HG02973 (cell line): Measurements from ENCODE around the gene CCDC160.
"Not testable (repeated sequence)": the region's sequence is repeated elsewhere in the genome, so short reads cannot be mapped to it uniquely, and the experiment has no call there.

Experiments used
- ATAC-seq: cut with Tn5 transposase; IDR thresholded peaks from one replicate; pipeline ENCODE4 v1.9.1; 2021; ENCODE audit warnings: moderate library complexity; ENCODE audit not compliant: unreplicated experiment

CCDC160 gene

DNA sequence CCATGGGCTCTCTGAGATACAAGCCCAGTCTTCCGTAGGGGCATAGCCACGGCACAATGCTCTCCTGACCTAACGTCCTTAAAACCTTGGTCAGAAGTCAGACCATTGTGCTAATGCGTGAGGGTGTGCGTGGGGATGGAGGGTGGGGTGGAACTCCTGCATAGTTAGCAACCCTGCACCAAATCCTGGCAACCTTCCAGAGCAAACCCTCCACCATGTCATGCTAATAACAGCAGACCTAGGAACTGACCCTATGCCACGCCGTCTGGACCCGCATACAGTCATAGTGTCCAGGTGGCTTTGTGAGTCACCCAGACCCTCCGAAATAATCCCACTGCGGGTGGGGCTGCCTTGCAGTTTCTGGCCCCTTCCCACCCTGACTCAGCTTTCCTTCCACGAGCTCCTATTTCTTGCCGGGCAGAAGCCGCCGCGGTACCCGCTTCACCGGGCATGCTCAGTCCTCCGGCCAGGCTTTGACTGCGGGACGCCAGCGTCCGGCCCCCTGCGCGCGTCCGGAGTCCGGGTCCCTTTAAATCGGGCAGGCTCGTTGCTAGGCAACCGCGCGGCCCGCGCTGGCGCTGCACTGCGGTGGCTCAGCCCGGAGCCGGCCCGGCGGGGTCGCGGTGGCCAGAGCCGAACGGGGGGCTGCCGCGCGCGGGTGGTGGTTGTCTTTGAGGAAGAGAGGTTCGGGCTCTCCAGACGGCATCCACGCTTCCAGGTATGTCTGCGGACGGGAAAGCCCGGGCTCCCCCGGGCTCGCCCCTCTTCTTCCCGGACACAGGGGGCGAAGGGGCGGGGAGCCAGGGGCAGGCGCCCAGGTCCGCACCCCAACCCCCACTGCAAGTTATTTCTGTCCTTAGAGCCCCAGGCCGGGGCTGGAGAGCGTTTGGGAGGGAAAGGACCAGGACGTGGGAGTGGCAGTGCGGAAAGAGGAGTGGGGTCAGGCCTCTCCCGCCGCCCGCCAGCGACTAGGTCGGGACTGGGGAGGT is at the start of gene CCDC160:
CCDC160 (plus strand) TSS at position 557 of the 989 bp plus-strand sequence. CDS start 7,619 bp downstream, outside the sequence.
- ATAC-seq: no peak

- ATAC-seq: no peak
Observed at GRCh38 chrX:134191281-134191680, 45.7 kb upstream of the CCDC160 start.

DNA sequence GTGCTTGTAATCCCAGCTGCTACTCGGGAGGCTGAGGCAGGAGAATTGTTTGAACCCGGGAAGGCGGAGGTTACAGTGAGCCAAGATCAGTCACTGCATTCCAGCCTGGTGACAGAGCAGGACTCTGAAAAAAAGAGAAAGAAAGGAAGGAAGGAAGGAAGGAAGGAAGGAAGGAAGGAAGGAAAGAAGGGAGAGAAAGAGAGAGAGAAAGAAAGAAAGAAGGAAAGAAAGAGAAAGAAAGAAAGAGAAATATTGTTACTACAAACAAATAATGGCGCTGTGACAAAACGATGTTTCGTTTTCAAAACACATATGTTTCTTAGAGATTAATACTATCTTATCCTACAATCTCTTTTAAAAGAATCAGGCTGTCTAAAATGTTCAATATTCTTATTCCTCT is 42.1 kb upstream of the CCDC160 start:
- ATAC-seq: no peak

DNA sequence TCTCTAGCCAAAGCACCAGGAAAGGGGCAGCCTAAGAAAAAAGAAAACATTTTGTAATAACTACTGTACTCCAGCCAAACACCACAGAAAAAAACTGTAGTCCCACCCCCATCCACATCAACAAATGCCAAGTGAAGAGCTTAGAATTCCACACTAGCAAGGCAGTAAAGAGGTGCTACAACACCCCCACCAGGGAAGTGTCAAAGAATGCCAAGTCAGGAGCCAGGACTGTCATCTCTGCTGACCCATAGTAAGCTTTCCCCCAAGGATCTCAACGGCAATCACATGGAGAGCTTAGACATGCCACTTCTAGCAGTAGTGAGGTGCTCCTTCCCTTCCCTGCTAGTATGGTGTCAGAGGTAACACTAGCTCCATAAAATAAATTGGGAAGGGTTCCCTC is 34.4 kb upstream of the CCDC160 start:
- no peak for ATAC-seq

DNA sequence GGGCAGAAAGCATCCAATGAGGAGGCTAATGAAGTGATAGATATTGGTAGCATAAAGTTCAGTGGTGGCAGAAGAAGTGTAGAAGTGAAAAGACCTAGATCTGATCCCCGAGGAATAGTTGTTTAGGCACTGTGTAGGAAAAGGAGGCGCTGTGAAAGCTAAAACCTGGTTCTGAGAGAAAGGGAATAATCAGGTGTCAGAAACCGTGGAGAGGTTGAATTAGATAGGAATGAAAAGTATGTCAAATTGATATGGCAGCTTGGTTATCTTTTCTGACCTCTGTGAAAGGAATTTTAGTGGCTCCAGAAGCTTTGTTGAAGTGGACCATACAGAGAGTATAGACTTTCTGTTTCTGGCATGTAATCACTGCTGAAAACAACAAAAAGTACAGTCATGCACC is 30.8 kb upstream of the CCDC160 start:
- no peak for ATAC-seq

DNA sequence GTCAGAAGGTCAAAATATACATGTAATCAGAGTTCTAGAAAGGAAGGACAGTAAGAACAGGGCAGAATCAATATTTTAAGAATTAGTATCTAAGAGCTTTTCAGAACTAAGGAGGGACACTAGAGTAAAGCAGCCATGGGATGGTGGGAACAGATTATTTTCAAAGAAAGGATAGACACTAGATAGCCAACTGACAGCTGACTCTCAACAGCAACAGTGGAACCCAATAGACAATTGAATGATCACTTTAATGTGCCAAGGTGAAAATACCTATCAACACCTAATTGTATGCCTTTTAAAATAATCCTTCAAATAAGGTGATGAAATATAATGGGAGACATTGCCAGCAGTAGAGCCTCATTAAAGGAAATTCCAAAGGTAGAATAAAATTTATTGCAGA is 26.5 kb upstream of the CCDC160 start:
- ATAC-seq: no peak

GRCh38 chrX:134235236-134235635 is 1.7 kb upstream of the CCDC160 start:
- no peak for ATAC-seq

DNA sequence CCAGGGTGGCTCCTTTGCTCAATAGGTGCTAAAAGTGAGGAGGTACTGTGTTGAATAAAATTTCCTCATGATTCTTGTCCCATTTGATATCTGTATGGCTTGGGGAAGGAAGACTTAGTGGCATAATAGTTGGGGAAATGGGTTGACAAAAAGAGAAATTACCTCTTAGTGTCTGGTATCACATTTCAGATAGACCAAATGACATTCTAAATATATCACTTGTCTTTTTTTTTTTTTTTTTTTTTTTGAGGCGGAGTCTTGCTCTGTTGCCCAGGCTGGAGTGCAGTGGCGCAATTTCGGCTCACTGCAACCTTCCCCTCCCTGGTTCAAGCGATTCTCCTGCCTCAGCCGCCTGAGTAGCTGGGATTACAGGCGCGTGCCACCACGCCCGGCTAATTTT is 1.2 kb downstream of the CCDC160 start:
- not testable (repeated sequence) for ATAC-seq

DNA sequence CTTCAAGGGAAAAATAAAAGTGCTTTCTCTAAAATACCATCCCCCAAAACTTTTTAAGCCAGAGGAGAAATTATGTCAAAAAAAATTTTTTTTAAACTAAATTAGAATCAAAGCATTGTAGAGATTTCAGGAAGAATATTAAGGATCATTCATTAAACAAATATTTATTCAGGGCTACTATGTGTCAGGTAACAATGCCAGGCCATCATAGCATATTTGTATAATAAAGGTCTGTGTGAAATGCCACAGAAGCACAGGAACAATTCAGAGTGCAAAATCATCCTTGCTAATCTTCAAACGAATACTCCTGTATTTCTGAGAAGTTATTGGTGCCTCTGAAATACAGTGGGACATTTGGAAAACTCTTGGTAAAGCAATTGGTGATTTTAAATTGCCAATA is 2.0 kb downstream of the CCDC160 start:
- no peak for ATAC-seq

DNA sequence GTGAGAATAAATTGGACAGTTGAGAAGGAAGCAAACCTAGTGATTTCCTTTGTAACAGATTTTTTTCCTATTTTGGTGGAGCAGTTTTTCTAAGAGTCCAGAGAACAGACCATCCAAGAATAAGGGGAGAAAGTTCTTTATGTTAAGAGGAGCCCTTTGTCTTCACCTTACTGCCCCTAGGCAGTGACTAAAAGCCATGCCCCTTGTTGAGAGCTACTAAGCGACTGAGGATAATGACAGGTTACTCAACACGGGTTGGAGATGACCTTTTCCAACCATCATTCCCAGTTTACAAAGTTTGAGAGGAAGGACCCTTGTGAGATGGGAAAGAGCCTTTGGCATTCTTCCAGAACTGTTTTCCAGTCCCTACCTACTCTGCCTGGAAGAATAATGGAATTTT is 3.2 kb downstream of the CCDC160 start:
- no peak for ATAC-seq

- no peak for ATAC-seq
Observed at GRCh38 chrX:134241960-134242619, 5.1 kb downstream of the CCDC160 start.

- no peak for ATAC-seq
Observed at GRCh38 chrX:134244043-134244442, 7.1 kb downstream of the CCDC160 start.

DNA sequence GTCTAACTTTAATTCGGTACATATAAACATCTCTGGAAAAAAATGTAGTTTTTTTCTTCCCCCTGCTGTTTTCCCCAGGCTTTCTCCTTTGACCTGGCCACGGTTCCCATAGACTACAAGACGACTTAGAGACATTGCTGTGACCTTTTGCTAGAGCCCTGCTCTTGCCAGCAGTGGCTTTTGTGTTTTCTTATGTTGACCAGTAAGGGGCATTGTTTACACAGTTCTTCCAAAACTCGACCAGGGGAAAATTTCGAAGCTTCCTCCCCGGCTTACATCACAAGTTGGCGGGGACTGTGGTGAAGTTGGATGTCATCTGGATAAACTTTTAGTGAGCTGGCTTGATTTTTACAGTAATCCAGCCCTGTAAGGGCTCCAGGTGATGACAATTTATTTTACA is 9.3 kb downstream of the CCDC160 start:
- ATAC-seq: no peak

DNA sequence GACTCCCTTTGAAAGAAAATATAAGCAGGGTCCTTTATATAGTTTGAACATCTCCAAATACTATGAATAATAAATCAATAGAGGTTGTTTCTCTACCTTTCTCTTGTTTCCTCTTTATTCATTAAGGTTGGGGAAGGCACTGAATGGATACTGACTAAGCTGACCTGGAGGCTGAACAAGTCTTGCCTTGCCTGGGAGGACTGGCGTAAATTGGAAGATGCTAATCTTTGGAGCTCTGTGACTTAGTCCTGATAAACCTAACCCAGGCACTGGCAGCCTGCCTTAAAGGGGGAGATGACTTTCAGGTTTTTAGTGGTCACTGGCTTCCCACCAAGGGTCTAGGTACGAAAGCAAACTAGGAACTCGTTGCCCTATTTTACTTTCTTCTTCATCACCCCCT is 10.5 kb downstream of the CCDC160 start:
- ATAC-seq: no peak

DNA sequence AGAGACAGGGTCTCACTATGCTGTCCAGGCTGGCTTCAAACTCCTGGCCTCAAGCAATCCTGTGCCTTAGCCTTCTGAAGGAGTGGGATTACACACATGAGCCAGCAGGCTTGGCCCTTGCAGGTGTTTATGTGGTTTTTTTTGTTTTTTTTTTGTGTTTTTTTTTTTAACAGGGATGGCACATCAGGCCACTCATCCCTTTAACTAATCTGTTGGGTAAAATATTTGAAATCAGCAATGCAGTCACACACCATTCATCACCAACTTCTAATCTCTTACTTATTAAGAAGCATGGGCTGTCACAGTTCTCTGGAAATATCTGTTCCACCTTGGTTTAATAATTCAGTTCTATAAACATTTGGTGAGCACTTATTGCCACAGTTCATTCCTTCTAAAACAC is 12.3 kb downstream of the CCDC160 start:
- no peak for ATAC-seq

DNA sequence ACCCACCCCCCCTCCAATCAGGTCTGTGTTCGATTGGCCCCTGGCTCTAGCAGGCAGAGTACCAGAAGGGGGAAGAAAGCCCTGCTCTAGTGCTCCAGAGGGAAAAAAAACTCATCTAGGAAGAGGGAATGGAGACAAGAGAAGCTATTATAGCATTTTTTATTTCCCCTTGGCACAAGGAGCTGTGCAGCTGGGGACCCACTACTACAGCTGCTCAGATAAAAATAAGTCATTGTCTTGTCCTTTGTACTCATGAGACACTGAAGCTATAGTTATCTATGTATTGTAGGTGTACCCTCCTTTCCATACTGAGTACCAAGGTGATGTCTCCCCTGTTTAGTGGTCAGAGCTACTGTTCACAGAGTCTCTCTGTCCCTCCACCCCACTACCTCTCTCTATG is 14.3 kb downstream of the CCDC160 start:
- ATAC-seq: no peak

GRCh38 chrX:134254511-134254910 is 17.5 kb downstream of the CCDC160 start:
- ATAC-seq: no peak

GRCh38 chrX:134255555-134255954 is 18.6 kb downstream of the CCDC160 start:
- ATAC-seq: no peak

DNA sequence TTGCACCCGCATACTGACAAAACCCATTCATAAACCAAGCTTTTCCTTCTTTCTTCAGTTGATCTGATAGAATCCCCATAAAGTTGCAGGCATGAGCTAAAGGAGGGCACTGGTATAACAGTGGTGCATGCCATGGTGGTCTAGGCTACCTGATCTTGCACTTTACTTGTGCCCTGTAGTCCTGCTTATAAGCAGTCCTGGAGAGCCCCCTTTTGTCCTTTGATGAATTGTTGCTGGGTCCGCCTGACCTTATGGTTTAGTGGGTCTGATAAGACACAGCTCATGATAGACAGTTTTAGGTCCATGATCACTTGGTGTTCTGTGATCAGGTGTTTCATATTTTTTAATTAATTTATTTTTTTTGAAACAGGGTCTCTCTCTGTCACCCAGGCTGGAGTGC is 19.7 kb downstream of the CCDC160 start:
- no peak for ATAC-seq

- ATAC-seq: no peak
Observed at GRCh38 chrX:134258202-134258601, 21.2 kb downstream of the CCDC160 start.

GRCh38 chrX:134285934-134286333 is 49.0 kb downstream of the CCDC160 start:
- ATAC-seq: not testable (repeated sequence)

DNA sequence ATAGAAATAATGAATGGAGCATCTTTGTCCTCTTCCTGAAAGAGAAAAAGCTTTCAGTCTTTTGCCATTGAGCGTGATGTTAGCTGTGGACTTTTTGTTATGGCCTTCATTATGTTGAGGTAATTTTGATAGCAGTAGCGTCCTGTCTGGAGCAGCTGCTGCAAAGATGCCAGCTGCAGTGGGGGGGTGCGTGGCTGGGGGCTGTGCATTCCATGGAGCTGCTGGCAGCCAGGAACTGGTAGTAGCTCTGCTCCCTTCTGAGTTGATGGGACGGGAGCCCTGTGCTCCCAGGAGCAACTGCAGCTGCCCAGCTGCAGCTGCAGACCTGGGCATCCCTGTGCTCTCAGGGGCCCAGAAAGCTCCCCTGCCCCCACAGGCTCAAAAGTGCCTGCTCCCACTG is 50.4 kb downstream of the CCDC160 start:
- ATAC-seq: no peak
